NB4 (cell line): Measurements from ENCODE around the gene BNC2.

ENCODE experiments used
- CTCF ChIP-seq: IDR thresholded peaks from one replicate; pipeline ENCODE4 v1.5.1; 2012; ENCODE audit warnings: low read depth, low read length
- TF ChIP-seq, protein P1 (sequence below): IDR thresholded peaks from 2 replicates; pipeline ENCODE4 v1.6.1; 2011; ENCODE audit warnings: low read depth, low read length

GRCh38 chr9:16898464-16898863, 28.0 kb upstream of the BNC2 start:
- no peak for TF ChIP-seq CTCF
- TF ChIP-seq, protein P1, sequence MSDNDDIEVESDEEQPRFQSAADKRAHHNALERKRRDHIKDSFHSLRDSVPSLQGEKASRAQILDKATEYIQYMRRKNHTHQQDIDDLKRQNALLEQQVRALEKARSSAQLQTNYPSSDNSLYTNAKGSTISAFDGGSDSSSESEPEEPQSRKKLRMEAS: no peak
